Stimulated activated CD4-positive, alpha-beta T cell treated with anti-CD3 and anti-CD28 coated beads, Interleukin-2, amount 100 ng/mL, for 24 hours (primary cell): ENCODE measurements around the gene PCSK7.

Experiments used
- DNase-seq, 2 donors: peaks; one replicate each; pipeline ENCODE4 v3.0.0-alpha.2; 2020

PCSK7 gene

DNA sequence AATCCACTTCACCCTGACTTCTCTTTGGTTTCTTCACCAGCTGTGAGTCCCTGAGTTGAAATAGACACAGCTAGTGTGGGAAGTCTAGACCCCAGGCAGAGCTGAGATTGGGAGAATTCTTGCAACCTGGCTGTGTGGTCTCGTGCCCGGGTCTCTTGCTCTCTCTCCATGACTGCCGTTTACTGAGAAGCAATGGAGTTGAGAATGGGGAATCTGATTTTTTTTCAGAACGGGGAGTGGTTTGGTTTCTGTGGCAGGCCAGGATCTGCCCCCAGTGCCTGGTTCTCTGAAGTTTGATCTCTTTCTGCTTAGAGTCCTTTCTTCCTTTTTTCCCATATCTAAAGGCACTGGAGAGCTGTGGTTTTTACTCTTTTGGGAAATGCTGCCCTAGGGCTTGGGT is 51.9 kb downstream of the PCSK7 start:
- DNase-seq, result no peak

DNA sequence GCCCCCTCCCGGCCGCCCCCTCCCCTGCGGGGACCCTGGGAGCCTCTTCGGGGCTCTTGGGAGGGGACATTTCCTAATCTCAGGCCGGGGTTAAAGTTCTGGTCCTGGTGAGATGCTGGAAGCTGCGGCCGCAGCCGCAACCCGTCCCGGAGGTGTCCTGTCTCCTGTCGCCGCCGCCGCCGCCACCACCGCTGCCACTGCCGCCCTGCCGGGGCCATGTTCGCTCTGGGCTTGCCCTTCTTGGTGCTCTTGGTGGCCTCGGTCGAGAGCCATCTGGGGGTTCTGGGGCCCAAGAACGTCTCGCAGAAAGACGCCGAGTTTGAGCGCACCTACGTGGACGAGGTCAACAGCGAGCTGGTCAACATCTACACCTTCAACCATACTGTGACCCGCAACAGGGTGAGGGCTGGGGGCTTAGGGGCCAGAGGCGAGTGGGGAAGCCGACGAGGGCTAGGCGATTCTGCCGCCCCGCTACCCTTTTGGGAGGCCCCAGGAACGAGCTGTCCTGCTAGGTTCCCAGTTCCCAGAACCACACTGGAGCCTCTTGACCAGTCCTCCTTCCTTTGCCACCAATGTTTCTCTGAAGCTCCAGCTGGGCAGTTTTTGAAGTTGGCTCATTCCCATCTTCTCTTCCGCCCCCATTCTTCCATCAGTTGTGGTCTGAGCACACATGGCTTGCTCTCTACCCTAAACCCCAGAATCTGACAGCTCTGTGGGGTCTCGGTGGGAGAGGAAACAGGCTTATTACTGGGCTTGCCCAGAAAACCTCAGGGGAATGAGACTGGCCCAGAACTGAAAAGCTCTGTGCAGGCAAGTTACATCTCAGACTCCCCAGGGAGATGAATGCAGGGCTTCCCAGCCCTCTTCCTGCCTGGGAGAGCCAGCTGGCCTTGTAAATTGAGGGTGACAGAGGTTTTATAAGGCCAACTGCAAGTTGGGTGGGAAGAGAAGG is 52.5 kb downstream of the PCSK7 start:
- DNase-seq, result peak; percentile 56 to 62

GRCh38 chr11:117178210-117179034 is 53.5 kb downstream of the PCSK7 start, which contains the start of gene SIDT2:
SIDT2 (plus strand) TSS chr11:117178743; CDS start chr11:117179264, 521 bp downstream.
- peak; percentile 88 to 92 for DNase-seq

DNA sequence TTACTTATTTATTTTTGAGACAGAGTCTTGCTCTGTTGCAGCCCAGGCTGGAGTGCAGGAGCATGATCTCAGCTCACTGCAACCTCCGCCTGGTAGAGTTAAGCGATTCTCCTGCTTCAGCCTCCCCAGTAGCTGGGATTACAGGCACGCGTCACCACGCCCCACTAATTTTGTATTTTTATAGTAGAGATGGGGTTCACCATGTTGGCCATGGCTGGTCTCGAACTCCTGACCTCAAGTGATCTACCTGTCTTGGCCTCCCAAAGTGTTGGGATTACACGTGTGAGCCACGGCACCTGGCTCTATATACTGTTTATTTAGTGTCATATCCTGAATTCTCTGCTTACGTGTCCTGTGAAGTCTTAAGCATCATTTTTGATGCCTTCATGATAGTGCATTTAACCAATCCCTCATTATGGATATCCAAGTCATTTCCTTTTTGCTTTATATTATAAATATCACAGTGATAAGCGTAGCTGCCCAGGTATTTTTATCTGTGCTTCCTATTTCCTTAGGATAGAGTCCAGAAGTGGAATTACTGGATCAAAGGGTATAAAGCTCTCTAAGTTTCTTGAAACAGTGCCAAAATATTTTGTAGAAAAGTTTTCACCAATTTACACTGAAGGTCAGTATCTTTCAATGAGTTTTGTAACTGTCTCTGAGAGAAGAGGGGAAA is 54.2 kb downstream of the PCSK7 start:
- DNase-seq, result no peak

DNA sequence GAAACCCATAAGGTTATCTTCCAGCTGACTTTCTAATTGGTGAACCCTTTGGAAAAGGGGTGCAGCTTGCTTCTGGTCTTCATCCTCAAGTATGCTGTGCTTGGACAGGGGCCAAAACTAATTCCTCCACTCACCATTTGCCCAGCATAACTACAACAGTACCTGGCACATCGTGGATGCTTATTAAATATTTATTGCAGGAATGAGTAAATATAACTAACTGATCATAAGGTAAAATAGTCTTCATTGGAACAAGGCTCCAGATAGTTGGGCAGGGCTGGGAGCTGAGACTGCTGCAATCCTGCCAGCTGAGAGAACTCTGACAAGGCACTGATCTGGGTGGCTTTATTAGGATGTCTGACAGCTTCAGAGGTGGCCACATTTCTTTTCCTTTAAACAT is 55.7 kb downstream of the PCSK7 start:
- peak in 1 of 2 donors; percentile 4 for DNase-seq

DNA sequence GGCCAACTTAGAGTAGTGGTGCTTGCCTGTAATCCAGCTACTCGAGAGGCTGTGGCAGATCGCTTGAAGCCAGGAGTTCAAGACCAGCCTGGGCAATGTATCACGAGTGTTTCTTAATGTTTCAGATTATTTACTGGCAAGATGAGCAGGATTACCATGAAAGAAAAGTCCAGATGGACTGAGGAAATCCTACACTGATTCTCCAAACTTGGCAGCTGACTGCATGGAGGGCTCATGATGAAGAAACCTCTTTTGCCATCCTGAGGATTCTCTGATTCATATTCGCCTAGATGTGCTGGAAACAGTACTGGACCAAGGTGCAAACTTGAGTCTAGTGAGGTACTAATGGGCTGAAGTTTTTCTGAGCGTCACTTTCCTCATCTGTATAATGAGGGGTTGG is 56.1 kb downstream of the PCSK7 start:
- no peak for DNase-seq

DNA sequence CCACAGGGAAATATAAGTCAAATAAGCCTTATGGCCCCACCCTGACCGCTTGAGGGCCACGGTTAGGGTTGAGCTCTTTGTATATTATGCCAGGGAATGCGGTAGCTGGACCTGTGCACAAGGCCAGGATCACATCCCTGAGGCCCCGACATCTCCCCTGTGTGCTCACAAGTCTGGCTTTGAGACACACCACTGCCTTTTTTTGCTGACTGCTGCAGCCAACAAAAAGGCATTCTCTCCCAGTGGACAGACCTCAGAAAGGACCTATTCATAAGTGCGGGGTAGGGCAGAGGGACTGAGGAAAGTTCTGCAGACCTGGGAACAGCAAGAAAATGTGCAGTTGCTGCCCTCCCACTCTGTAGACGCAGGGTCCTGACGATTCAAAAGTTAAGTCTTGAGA is 56.8 kb downstream of the PCSK7 start:
- DNase-seq, result no peak

- no peak for DNase-seq
These were observed 59.0 kb downstream of the PCSK7 start for GRCh38 chr11:117172724-117173421.

DNA sequence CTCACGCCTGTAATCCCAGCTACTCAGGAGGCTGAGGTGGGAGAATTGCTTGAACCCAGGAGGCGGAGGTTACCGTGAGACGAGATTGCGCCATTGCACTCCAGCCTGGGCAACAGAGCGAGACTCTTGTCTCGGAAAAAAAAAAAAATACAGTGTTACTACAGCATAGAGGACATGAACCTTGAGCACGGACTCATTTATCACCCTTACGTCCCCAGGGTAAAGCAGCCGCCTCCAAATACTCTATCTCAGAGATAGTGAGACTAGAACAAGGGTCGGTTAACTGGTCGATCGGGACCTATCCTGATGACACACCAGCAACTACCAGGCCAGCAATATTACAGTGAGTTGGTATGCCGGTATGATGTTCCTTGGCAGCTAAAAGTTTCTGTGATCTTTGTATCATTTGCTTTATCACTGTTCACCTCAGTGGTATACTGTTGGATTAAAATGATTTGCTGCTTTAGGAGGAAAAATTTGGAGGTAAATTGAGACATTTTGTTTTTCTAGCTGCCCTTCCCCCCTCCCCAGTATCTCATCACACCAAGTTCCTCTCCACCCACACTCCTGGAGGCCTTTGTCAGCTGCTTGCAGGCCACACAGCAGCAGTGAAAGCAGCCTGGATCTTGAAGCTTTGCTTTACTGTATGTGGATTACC is 60.3 kb downstream of the PCSK7 start:
- DNase-seq, result no peak

GRCh38 chr11:117171007-117171403 is 60.9 kb downstream of the PCSK7 start:
- DNase-seq, result no peak

DNA sequence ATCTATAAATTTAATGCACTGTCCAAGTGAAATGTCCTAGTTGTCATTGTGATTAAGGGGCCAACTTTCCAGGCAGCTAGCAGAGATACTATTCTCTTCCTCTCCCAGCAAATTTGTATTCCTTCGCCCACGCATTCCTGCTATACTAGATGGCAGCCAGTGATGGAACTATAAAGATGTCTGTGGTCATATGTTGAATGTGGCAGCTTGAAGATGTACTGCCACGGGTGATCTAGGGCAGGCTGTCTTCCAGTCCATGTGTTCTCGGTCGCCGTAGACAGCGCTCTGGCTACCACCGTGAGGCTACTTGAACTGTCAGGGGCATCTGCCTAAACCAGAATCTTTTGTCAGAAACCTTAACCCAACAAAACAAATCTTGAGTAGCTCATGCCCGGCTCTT is 61.7 kb downstream of the PCSK7 start:
- DNase-seq, result no peak

- no peak for DNase-seq
These were observed 62.1 kb downstream of the PCSK7 start for GRCh38 chr11:117169736-117170135.

- DNase-seq, result no peak
These were observed 65.4 kb downstream of the PCSK7 start for GRCh38 chr11:117166491-117166890.

GRCh38 chr11:117160826-117161225 is 71.0 kb downstream of the PCSK7 start:
- DNase-seq, result no peak

DNA sequence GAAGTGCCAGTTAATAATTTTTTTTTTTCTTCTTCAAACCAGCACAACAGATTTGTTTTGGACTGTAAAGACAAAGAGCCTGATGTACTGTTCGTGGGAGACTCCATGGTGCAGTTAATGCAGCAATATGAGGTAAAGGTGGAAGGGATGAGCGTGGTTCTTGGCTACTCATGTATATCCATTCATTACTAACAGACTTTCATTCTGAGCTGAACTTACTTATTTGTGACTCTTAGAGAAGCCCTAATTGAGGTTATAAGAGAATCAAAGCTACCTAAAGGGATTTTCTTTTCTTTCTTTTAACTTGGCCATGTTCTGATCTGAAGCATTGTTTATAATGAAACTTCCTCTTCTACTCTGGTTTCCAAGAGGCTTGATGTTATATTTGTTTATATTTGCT is 72.0 kb downstream of the PCSK7 start:
- DNase-seq, result no peak

DNA sequence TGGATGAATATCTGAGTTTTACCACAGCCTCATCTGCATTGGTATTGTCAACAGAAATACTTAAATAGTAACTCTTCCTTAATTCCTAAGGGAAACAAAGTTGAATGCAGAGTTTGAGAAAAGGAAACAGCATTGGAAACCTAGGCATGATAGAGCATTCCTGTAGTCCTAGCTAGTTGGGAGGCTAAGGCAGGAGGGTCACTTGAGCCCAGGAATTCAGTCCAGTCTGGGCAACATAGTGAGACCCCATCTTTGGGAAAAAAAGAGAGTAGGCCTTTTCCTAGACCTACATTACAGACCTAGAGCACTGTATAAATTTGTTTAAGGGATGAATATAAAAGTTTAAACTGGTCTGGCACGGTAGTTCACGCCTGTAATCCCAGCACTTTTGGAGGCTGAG is 74.4 kb downstream of the PCSK7 start:
- no peak for DNase-seq

GRCh38 chr11:117154468-117154867 is 77.4 kb downstream of the PCSK7 start:
- DNase-seq, result no peak
